Measurements from ENCODE around the gene GDF10. TPM values are rescaled to one million over a fixed set of nuclear protein-coding genes. Genes with fewer than 3 reads are reported as not detected.

GDF10 gene
- total RNA-seq, 2 experiments from 2014 or later = 0.50 to 0.56 TPM

DNA sequence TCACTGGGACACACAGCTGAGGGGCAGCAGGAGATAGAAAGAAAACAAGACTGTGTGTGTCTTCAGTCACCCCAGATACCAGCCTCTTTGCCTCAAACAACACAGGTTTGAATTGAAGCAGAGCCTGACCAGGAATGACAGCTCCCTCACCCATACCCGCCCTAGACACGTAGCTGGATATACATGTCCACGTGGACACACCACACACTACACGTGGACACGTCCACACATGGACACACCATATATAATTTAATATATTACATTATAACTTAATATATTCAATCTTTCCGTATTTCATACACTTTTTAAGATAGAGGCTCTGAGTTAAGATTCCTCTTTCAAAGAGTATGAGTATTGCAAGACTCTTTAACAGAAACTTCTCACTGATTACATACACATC, 33.5 kb downstream of the GDF10 start:
- DNase-seq = no peak
- H3K9me3 Mint-ChIP-seq = no peaks in the 10 kb centered on the region
- POLR2A ChIA-PET = no interaction called here
- no peak overlapping the region for H3K4me3 Mint-ChIP-seq
- H3K27ac Mint-ChIP-seq = no peak overlapping the region
- intact Hi-C loops (cut with micrococcal nuclease) = no loop called here
- CTCF ChIA-PET = no interaction called here
- H3K36me3 Mint-ChIP-seq = no peaks in the 10 kb centered on the region
- H3K27me3 Mint-ChIP-seq = peaks cover 4% of the 10 kb centered on the region
- no peaks in the 10 kb centered on the region for H3K4me1 Mint-ChIP-seq (ENCODE audit: low read depth)

DNA sequence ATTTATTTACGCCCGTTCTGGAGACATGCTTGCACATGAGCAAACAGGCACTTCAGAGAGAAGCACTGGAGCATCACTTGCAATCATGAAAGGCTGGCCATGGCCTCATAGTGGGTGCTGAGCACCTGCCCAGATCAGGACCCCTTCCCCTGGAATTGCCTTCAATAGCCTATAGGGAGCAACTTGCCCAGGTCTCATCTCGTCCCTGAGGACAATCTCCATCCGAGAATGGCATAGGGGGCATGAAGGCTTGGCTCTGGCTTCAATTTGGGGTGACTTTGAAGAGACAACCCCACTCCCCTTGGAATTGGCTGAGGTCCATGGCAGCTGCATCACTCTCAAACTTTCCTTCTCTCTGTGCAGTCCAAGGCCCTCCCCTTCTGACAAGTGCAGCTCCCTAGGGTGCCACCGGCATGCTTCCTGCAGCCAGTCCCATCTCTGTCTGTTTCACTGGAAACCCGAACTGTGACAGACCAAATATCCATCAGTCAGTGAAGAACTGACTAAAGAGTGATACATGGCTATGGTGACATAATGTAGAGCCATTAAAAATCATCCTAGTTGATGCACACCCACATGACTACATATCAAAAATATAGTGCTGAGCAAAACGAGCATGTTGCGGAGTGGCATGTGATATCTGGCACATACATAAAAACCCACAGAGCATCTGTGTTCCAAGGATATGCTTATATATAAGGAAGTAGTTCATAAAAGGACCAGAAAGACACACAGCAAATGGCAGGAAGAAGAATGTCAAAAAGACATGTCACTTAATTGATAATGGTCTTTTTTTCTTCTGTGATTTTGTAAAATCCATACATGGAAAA, 34.7 kb downstream of the GDF10 start:
- Mint-ChIP-seq H3K36me3 (no peaks in the 10 kb centered on the region), H3K9me3 (no peaks in the 10 kb centered on the region), H3K27ac (no peak overlapping the region), H3K4me1 (ENCODE audit: low read depth) (no peaks in the 10 kb centered on the region), H3K27me3 (peaks cover 4% of the 10 kb centered on the region), H3K4me3 (no peak overlapping the region)
- CTCF ChIA-PET = no interaction called here
- intact Hi-C loops (cut with micrococcal nuclease) = no loop called here
- POLR2A ChIA-PET = no interaction called here
- no peak for DNase-seq

DNA sequence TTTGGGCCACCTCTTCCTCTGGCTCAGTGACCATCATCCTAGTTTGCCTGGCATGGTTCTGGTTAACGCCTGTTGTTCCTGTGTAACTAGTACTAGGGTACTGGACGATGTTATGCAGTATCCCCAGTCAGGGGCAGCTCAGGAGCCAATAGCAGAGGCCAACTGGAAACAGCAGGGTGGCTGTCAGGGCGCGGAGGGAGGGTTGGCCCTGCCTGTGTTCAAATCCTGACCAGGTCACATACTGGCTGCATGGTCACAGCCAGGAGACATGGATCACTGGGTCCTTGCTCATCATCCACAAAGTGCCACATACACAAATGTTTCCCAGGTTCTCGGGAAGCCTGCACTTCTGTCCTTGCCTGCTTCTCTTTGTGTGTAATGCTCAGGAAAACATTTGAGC, 35.9 kb downstream of the GDF10 start:
- Mint-ChIP-seq H3K4me1 (ENCODE audit: low read depth) (no peaks in the 10 kb centered on the region), H3K4me3 (no peak overlapping the region), H3K27ac (no peak overlapping the region), H3K27me3 (peaks cover 9% of the 10 kb centered on the region), H3K36me3 (no peaks in the 10 kb centered on the region), H3K9me3 (no peaks in the 10 kb centered on the region)
- no peak for DNase-seq
- intact Hi-C loops (cut with micrococcal nuclease) = no loop called here
- ChIA-PET POLR2A (no interaction called here), CTCF (no interaction called here)

DNA sequence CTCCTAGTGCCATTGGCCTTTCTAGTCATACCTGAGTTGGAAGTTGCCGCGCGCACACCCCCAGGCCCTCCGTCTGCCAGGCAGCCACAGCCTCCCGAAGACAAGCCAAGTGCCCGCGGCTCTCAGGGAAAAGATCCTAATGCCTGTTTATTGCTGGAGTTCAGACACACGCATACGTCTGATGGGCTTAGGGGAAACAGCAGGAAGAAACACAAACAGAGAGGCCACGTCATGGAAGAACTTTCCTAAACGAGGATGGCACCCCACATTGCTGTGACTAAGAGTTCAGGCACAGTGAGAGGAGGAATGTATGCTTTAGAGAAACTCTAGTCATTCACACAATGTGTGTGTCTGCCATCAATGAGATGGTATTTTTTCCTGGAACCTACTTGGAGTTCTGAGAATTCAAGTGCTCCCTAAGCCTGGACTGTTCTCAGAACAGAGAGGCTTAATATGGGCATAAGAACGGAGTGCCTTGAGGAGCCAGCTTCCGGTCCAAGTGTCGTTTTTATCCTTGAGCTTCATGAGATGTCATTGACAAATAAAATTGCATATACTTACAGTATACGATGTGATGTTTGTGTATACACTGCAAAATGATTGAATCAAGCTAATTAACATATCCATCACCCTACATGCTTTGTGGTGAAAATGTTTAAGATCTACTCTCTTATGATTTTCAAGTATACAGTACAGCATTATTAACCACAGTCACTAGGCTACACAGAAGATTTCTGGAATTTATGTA, 36.6 kb downstream of the GDF10 start:
- Mint-ChIP-seq H3K27ac (no peak overlapping the region), H3K4me1 (ENCODE audit: low read depth) (no peaks in the 10 kb centered on the region), H3K36me3 (no peaks in the 10 kb centered on the region), H3K27me3 (peaks cover 9% of the 10 kb centered on the region), H3K4me3 (no peak overlapping the region), H3K9me3 (no peaks in the 10 kb centered on the region)
- CTCF ChIA-PET = interaction anchor here (1.0 to 1.6 kb wide), 2 partner anchors 9 to 312 kb away, joined by 5 read pairs; no protein-coding TSS in a partner anchor
- DNase-seq = no peak
- intact Hi-C loops (cut with micrococcal nuclease) = no loop called here
- POLR2A ChIA-PET = no interaction called here

DNA sequence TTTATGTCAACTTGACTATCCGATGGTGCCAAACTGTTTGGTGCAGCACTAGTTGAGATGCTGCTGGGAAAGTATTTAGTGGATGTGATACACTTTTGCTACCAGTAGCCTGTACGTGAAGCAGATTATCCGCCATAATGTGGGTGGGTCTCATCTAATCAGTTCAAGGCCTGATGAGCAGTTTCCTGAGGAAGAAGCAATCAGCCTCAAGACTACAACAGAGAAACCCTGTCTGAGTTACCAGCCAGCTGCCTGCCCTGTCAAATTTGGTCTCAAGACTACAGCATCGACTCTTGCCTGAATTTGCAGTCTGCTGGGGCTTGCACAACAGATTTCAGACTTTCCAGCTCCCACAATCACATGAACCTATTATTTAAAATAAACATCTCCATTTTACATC, 37.3 kb downstream of the GDF10 start:
- Mint-ChIP-seq H3K9me3 (no peaks in the 10 kb centered on the region), H3K4me1 (ENCODE audit: low read depth) (no peaks in the 10 kb centered on the region), H3K36me3 (no peaks in the 10 kb centered on the region), H3K27me3 (peaks cover 9% of the 10 kb centered on the region), H3K4me3 (no peak overlapping the region), H3K27ac (no peak overlapping the region)
- DNase-seq = no peak
- CTCF ChIA-PET = interaction anchor here (1.0 to 1.6 kb wide), 2 partner anchors 9 to 312 kb away, joined by 5 read pairs; no protein-coding TSS in a partner anchor
- POLR2A ChIA-PET = no interaction called here
- intact Hi-C loops (cut with micrococcal nuclease) = no loop called here

DNA sequence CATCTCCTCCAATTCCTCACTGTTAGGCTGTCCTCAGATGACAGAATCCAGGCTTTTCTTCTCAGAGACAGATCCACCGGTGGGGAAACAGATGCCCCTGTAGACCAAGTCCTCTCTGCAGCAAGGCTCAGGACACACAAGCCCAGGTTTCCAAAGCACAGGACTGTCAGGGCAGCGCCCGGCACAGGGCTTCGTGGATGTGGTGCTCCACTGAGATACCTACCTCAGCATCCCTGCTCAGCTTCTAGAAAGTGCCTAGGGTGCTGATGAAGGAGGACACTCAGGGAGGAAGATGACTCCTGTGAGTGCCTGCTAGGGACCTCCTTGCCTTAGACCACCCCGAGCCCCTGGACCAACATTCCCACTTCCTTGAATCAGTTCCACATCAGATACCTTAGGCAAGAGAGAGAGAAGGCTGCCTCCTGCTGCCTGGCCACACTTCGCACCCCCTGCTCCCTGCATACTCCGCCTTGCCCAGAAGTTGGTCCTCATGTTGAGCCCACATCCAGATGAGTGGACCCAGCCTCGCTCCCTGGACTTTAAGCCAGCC, 39.3 kb downstream of the GDF10 start:
- no peak for DNase-seq
- H3K4me1 Mint-ChIP-seq (ENCODE audit: low read depth) = no peaks in the 10 kb centered on the region
- peaks cover 9% of the 10 kb centered on the region for H3K27me3 Mint-ChIP-seq
- H3K27ac Mint-ChIP-seq = no peak overlapping the region
- CTCF ChIA-PET = interaction anchor here (1.3 to 3.4 kb wide), 4 partner anchors 31 to 314 kb away, joined by 6 to 39 read pairs (median 16); no protein-coding TSS in a partner anchor
- no peaks in the 10 kb centered on the region for H3K36me3 Mint-ChIP-seq
- H3K4me3 Mint-ChIP-seq = no peak overlapping the region
- POLR2A ChIA-PET = no interaction called here
- H3K9me3 Mint-ChIP-seq = no peaks in the 10 kb centered on the region
- intact Hi-C loops (cut with micrococcal nuclease) = no loop called here

DNA sequence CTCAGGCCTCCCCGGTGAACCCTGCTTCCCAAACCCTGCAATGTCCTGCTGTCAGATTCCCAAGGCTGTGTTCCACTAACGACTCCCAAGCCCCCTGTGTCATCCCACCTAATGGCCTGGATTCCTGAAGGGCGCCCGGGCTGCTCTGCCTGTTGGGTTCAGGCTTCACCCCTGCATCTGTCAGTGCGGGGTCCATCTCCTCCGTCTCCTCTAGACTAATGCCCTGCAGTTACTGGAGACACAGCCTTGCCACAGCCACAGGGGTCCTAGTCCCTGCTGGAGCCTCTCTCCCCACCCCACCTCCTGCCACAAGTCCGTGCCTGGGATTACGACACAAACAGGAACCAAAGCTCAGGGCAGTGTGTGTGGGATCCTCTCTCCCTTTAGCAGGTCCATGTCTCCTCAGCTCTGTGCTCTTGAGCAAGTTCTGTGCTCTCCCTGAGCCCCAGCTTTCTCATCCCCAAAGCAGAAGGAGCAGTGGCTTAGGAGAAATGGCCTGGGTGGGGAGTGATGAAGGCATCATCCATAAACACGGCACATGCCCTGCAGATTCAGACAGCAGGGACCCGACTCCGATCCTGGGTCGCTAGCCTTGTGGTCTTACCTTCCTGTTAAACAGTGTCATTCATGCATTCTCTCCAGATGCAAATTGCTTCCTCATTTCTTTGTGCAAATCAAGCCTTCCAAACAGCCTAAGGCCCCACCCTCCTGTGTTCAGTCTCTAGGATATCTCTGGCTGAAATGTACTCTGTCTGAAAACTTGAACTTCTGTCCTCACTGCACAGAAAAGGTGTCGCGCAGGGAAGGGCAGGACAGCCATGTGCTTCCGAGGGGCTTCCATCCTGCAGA, 40.0 kb downstream of the GDF10 start:
- intact Hi-C loops (cut with micrococcal nuclease) = loop anchor here (1.0 kb wide), 2 partner anchors 293 to 316 kb away; no protein-coding TSS in a partner anchor
- H3K4me1 Mint-ChIP-seq (ENCODE audit: low read depth) = no peaks in the 10 kb centered on the region
- H3K4me3 Mint-ChIP-seq = no peak overlapping the region
- peaks cover 5% of the 10 kb centered on the region for H3K27me3 Mint-ChIP-seq
- POLR2A ChIA-PET = no interaction called here
- DNase-seq = no peak
- H3K9me3 Mint-ChIP-seq = no peaks in the 10 kb centered on the region
- no peaks in the 10 kb centered on the region for H3K36me3 Mint-ChIP-seq
- CTCF ChIA-PET = interaction anchor here (0.9 to 3.4 kb wide), 15 partner anchors 8 to 317 kb away, joined by 3 to 39 read pairs (median 4); no protein-coding TSS in a partner anchor
- H3K27ac Mint-ChIP-seq = no peak overlapping the region

DNA sequence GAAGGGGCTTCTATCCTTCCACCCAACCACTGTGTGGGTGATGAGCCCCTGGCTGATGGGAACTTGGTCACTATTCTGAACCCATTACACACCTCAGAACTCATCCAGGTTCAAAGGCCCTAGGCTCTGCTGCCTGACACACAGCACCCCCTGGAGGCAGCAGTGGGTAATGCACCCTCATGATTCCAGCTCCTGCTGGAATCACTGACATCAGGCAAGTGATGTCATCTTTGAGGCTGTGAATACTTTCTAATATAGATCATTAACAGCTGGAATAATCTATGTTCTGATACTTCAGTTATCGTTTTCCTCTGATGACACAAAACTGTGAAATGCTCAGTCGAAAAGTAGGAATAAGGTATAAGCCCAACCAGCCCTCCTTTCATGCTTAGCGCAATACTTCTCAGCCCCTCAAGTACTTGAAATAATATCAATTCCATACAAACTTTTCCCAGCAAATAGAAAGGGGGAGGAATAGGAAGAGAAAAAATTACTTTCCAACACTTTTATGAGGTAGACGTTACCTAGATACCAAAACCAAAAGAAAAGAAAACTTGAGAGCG, 40.7 kb downstream of the GDF10 start:
- Mint-ChIP-seq H3K4me1 (ENCODE audit: low read depth) (no peaks in the 10 kb centered on the region), H3K9me3 (no peaks in the 10 kb centered on the region), H3K27ac (no peak overlapping the region), H3K36me3 (no peaks in the 10 kb centered on the region), H3K4me3 (no peak overlapping the region), H3K27me3 (peaks cover 5% of the 10 kb centered on the region)
- ChIA-PET CTCF (interaction anchor here (0.6 to 3.4 kb wide), 27 partner anchors 9 to 1315 kb away, joined by 3 to 39 read pairs (median 4); no protein-coding TSS in a partner anchor), POLR2A (no interaction called here)
- DNase-seq = peak; percentile 79
- intact Hi-C loops (cut with micrococcal nuclease) = loop anchor here (1.0 kb wide), 2 partner anchors 293 to 316 kb away; no protein-coding TSS in a partner anchor

DNA sequence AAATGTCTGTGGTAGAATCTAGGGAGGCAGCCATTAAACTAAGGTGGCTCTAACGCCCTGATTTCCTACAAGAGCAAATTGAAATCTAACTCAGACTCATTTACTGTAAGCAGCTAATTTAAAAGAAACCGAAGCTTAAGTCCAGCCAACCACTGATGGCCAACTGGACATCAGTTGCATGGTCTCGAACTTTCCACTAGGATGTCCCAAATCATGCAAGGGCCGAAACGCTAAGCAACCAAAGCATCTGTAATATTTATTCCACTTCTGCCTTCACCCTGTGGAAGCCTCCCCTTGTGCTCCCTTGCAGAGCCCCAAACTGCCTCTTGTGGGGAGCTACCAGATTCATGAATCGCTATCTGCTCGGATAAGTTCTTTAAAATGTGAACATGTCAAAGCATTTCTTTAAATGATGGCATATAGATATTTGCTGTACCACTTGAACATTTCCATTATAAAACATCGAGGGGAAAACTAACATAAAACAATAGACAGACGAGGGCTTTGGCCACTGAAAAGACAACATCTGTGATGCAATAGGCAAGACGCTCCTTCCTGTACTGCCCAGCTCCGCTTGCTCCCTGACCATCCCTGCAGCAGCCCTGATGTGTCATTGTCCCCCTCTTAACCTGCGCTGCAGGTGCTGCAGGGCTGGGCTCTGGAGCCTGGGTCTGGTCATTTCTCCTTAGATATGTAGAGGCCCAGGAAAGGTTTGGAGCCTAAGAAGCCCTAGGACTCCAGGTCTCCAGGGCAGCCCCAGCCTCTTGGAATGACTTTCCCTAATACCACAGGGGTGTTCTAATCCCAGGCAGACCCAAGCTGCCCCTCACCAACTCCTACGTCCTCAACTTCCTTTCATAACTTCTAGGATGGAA, 45.2 kb downstream of the GDF10 start:
- Mint-ChIP-seq H3K27me3 (peaks cover 4% of the 10 kb centered on the region), H3K4me1 (ENCODE audit: low read depth) (no peaks in the 10 kb centered on the region), H3K27ac (no peak overlapping the region), H3K9me3 (no peaks in the 10 kb centered on the region), H3K36me3 (no peaks in the 10 kb centered on the region), H3K4me3 (no peak overlapping the region)
- intact Hi-C loops (cut with micrococcal nuclease) = no loop called here
- CTCF ChIA-PET = interaction anchor here (1.3 to 1.8 kb wide), 2 partner anchors 8 to 297 kb away, joined by 5 read pairs; no protein-coding TSS in a partner anchor
- no peak for DNase-seq
- POLR2A ChIA-PET = no interaction called here

DNA sequence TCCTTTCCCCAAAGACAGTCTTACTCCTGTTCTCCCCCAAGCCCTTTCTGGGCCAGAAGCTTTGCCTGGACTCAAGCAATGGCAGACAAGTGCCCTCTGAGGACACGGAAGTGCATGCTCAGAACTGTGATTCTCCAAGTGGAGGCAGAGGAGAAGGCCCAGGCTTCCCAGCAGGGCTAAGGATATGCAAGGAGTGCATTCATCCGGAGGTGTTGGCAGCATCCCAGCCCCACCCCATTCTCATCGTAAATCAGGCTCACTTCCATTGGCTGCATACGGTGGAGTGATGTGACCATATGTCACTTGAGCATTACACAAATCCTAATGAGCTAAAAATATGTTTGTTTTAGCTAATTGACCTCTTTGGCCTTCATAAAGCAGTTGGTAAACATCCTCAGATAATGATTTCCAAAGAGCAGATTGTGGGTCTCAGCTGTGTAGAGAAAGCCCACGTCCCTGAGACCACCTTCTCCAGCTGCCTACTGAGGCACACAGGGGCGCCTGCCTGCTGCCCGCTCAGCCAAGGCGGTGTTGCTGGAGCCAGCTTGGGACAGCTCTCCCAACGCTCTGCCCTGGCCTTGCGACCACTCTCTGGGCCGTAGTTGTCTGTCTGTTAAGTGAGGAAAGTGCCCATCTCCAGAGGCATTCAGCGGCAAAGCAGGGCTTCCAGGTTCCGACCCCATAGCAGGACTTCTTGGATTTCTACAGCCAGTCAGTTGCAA, 46.7 kb downstream of the GDF10 start:
- intact Hi-C loops (cut with micrococcal nuclease) = no loop called here
- DNase-seq = no peak
- ChIA-PET CTCF (interaction anchor here (1.3 kb wide), 1 partner anchor 10 kb away, joined by 5 read pairs; no protein-coding TSS in a partner anchor), POLR2A (no interaction called here)
- H3K36me3 Mint-ChIP-seq = no peaks in the 10 kb centered on the region
- no peaks in the 10 kb centered on the region for H3K27me3 Mint-ChIP-seq
- no peak overlapping the region for H3K27ac Mint-ChIP-seq
- H3K4me1 Mint-ChIP-seq (ENCODE audit: low read depth) = no peaks in the 10 kb centered on the region
- H3K4me3 Mint-ChIP-seq = no peak overlapping the region
- H3K9me3 Mint-ChIP-seq = no peaks in the 10 kb centered on the region

Measured in activated CD4-positive, alpha-beta memory T cell treated with anti-CD3 and anti-CD28 coated beads for 36 hours (primary cell).